SK-MEL-5 (cell line): Measurements from ENCODE around the gene DNAH14. TPM values are rescaled to one million over a fixed set of nuclear protein-coding genes. Genes with fewer than 3 reads are reported as not detected.

Source experiments
- DNase-seq: peaks from one replicate; pipeline ENCODE4 v3.0.0-alpha.2; 2016; ENCODE audit warnings: low read depth, low spot score
- in situ Hi-C: cut with HindIII; loops from 2 replicates; pipeline ENCODE4 v1.10.0; 2016; ENCODE audit warnings: low sequenced_read_pairs, high pct_unique_total_duplicates, low pct_unique_long_range_greater_than_20kb
- total RNA-seq: library from RNA; depleted of rRNA; stranded (reverse); fragments of >200 nt; shearing (Covaris generic); gene quantifications from 2 replicates; pipeline ENCODE4 v1.2.3, GENCODE V29; 2014

The DNAH14 gene
- total RNA-seq, 1 experiment from 2014 or later: 85.4 TPM

DNA sequence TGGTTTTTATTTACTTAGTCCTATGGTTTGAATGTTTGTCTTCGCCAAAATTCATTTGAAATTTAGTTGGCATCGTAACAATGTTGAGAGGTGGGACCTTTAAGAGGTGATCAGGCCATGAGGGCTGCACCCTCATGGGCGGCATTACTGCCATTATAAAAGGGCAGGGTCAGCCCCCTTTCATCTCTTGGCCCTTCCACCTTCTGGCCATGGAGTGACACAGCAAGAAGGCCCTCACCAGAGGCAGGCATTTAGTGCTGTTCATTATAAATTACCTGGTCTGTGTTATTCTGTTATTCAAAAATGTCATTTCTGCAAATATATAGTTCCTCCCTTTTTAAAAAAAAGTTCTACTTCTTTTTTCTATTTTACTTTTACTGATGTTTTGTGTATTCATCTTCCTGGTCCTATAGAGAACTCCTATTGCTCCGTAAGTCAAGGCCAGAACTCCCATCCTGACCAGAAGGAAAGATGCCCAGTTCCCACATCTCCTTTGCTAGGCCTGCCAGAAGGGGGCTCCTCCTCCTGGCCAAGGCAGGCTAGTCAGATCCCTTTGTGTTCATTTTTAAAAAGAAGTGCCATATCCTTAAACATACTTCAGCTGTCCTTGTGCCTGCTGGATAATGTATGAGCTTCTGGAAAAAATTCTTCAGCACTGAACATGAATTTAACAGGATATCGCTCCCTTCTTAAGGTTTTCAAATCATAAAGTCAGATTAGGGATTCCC, 508.4 kb downstream of the DNAH14 start:
- in situ Hi-C loops: no loop called here
- DNase-seq: peak; percentile 72

GRCh38 chr1:225440380-225441221, 511.1 kb downstream of the DNAH14 start:
- in situ Hi-C loops: no loop called here
- no peak for DNase-seq

DNA sequence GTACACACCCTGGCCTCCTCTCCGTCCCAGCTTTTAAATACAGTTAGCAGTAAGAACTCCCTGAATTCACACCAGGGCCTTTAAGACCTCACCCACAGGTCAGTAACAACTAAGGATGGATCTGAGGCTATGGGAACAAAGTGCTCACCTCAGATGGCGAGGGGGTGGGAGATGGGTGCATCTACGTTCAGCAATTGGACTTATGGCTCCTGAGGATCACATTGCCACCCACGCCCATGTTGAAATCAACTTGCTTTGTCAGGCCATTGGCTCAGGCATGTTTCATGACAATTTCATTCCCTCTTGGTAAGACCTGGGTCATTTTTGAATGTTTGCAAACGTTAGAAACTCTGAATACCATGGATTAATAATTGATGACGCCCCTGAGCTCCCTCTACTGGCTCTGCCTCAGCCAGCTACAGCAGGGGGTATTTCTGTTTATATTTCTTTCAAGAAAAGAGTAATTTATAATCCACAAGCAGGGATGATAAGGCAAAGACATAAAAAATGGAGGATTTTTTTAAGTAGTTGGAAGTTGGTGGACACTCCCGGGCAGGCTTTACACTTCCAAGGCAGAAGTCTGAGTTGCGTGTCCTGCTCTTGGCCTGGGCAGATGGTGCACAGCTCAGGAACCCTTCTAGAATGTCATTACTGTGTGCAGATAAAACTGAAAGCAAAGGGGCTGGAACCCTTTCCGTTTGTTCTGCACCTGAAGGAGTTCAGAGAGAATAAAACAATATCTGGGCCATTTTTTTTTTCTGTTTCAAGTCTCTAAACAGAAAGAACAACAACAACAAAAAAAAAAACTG, 512.0 kb downstream of the DNAH14 start:
- in situ Hi-C loops: no loop called here

DNA sequence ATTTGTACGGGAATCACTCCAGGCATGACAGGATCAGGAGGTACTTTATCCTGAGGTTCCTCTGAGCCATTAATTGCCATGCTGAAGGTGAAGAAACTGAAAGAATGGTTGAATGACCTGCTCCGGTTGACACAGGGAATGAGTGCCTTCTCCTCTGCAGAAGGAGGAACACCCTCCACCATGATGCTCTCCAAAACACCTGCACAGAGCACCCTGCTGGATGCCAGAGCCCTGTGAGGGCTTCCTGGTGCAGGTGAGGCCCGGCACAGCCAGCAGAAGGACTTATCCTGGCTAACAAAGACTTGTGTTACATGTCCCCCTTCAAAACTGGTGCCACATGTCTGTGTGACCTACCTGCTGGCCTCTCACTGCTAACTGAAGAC, 512.6 kb downstream of the DNAH14 start:
- in situ Hi-C loops: no loop called here
- no peak for DNase-seq

More for the DNA sequence above, 512.0 kb downstream of the DNAH14 start:
- no peak for DNase-seq

DNA sequence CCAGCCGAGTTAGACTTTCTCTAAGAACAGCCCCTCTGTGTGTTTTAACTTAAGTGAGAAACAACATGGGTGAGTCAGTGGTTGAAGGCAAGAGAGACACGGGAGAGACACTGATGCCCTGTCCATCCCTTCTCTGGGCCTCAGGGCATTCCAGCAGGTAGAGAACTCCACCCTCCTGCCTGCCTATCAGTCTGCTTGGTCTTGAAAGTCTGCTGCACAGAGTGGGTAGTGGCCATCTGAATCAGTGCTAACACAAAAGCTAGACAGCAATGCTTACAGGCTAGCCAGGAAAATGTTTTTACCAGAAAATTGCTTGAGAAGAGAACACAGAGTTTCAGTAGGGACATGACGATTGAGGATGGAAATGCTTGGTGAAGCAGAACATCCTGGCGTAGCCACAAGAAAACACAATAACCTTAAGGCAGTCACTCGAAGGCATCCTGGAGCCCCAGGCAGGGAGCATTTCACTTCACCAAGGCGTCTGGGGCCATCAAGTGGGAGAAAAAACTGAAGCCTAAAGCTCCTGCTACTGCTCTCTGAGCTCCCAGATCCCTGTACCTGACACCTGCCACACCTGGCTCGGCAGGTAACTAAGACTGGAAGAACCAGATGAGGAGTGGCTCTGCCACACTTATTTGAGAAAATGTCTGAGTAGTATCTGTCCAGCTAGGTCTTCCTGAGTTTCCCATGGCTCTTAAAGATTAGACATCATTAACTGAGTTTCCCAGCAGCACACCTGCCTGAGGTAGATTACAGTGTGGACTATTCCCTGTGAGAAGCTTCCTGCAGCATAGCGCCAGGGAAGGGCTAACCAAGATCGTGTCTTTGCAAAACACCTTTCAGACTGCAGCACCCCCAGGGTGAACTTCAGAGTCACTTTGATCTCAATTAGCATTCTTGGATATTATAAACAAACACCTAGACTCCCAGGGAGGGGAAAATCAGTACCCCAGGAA, 516.4 kb downstream of the DNAH14 start:
- in situ Hi-C loops: no loop called here
- no peak for DNase-seq

GRCh38 chr1:225446595-225446960, 517.1 kb downstream of the DNAH14 start:
- in situ Hi-C loops: no loop called here
- DNase-seq: no peak

DNA sequence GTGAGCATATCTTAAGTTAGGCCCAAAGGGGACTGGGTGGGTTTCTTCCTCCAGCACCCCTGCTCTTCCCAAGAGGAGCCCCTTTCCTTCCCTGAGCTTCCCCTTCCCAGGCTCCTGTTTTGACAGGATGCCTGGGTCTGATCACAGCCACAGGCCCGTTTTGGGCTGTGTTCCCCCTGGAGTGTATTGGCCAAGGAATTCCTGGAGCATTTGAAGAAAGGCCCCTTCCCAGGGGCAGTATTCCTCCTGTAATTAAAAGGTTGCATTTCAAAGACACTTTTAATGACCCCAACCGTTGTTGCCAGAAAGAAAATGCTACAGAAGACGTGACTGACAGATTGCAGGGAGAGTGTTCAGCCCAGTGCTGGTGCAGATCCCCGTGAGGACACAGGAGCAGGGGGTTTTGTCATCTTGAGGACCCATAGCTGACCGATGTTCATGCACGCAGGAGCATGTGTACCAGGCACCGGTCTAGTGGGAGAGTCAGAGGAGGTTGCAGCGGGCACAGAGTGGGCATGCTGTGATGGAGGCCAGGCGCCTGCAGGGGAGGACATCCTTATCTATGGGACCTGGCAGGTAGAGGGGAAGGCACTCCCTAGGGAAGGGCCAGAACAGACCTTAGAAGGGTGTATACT, 517.6 kb downstream of the DNAH14 start:
- in situ Hi-C loops: no loop called here
- no peak for DNase-seq

DNA sequence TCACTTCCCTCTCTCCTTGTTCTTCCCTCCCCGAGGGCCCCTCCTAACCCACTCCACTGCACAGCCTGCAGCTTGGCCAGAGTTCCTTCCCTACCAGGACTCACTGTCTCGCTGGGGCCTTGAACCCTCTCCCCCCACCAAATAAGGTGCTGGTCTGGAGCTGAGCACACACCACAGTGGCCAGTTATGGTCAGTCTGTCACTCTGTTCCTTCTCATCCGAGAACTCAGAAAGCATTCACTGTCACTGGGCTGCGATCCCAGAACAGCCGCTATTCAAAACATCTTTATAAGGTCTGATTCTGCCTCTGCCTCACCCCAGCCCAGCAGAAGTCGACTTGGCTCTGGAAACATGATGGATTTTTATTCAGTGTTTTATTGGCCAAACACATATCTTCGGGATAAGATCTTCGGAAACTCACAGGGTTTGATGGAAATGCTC, 518.2 kb downstream of the DNAH14 start:
- in situ Hi-C loops: no loop called here

GRCh38 chr1:225448146-225448805, 518.8 kb downstream of the DNAH14 start:
- DNase-seq: no peak
- in situ Hi-C loops: no loop called here

More for the DNA sequence above, 518.2 kb downstream of the DNAH14 start:
- no peak for DNase-seq
